Gastroesophageal sphincter (tissue), 4 donors: ENCODE results near the gene NRK. TPM values are rescaled to one million over a fixed set of nuclear protein-coding genes. Genes with fewer than 3 reads are reported as not detected.
"Not testable (repeated sequence)": the region's sequence is repeated elsewhere in the genome, so short reads cannot be mapped to it uniquely, and the experiment has no call there.

Source experiments
- ATAC-seq: fragments of 150-250 bp; one replicate; pipeline ENCODE4 v1.9.1; 2016; ENCODE audit warnings: mild to moderate bottlenecking, moderate library complexity
- H3K27ac ChIP-seq, 4 donors: fragments of 200-600 bp; sonication (generic) in 3 of 4; 1 replicate in 3 of 4; 2 replicates in 1 of 4; pipeline ENCODE4 v1.5.1; 2016 to 2019
- H3K27me3 ChIP-seq: fragments of 200-600 bp; sonication (generic); one replicate; pipeline ENCODE4 v1.5.1; 2019
- H3K36me3 ChIP-seq, 2 donors: fragments of 200-600 bp; sonication (generic); one replicate each; pipeline ENCODE4 v1.5.1; 2019; ENCODE audit warnings: control low read depth in 1 of 2
- H3K4me1 ChIP-seq, 3 donors: fragments of 200-600 bp; sonication (generic); 1 replicate in 2 of 3; 2 replicates in 1 of 3; pipeline ENCODE4 v1.5.1; 2016 to 2019; ENCODE audit warnings: control low read depth in 2 of 3
- H3K4me3 ChIP-seq, 2 donors: fragments of 200-600 bp; sonication (generic); one replicate each; pipeline ENCODE4 v1.5.1; 2019; ENCODE audit warnings: mild to moderate bottlenecking in 1 of 2, moderate library complexity in 1 of 2
- H3K9me3 ChIP-seq, 3 donors: fragments of 200-600 bp; sonication (generic); one replicate each; pipeline ENCODE4 v1.5.1; 2017 to 2019; ENCODE audit warnings: control low read depth in 2 of 3
- EP300 ChIP-seq: sonication (generic); formaldehyde crosslinking; IDR thresholded peaks from one replicate; pipeline ENCODE4 v1.6.1; 2017; ENCODE audit warnings: antibody characterized with exemption, mild to moderate bottlenecking
- POLR2A ChIP-seq, 2 donors: fragments of 450-650 bp; IDR thresholded peaks; one replicate each; pipeline ENCODE4 v1.6.1; 2017; ENCODE audit warnings: antibody characterized with exemption in 2 of 2, mild to moderate bottlenecking in 2 of 2, moderate library complexity in 1 of 2
- POLR2AphosphoS5 ChIP-seq: sonication (generic); formaldehyde crosslinking; IDR thresholded peaks from one replicate; pipeline ENCODE4 v1.6.1; 2017; ENCODE audit warnings: antibody characterized with exemption
- WGBS, 2 donors: methylation state at CpG; one replicate each; pipeline ENCODE4 v1.1.5; 2018; ENCODE audit warnings: low coverage in 1 of 2; 5-methylcytosine and 5-hydroxymethylcytosine counted together
- total RNA-seq, 4 donors: library from RNA; depleted of rRNA; stranded (reverse); fragments of >200 nt; gene quantifications; one replicate each; pipeline ENCODE4 v1.1.0, GENCODE V29; 2016
- TF ChIP-seq, protein P1 (sequence below), 4 experiments: fragments of 200-600 bp in 2 of 4; fragments of 450-650 bp in 2 of 4; sonication (generic) in 1 of 4; IDR thresholded peaks; one replicate each; pipeline ENCODE4 v1.5.1; 2017 to 2019; ENCODE audit warnings: antibody characterized with exemption in 4 of 4, mild to moderate bottlenecking in 2 of 4, moderate library complexity in 2 of 4

NRK gene, protein sequence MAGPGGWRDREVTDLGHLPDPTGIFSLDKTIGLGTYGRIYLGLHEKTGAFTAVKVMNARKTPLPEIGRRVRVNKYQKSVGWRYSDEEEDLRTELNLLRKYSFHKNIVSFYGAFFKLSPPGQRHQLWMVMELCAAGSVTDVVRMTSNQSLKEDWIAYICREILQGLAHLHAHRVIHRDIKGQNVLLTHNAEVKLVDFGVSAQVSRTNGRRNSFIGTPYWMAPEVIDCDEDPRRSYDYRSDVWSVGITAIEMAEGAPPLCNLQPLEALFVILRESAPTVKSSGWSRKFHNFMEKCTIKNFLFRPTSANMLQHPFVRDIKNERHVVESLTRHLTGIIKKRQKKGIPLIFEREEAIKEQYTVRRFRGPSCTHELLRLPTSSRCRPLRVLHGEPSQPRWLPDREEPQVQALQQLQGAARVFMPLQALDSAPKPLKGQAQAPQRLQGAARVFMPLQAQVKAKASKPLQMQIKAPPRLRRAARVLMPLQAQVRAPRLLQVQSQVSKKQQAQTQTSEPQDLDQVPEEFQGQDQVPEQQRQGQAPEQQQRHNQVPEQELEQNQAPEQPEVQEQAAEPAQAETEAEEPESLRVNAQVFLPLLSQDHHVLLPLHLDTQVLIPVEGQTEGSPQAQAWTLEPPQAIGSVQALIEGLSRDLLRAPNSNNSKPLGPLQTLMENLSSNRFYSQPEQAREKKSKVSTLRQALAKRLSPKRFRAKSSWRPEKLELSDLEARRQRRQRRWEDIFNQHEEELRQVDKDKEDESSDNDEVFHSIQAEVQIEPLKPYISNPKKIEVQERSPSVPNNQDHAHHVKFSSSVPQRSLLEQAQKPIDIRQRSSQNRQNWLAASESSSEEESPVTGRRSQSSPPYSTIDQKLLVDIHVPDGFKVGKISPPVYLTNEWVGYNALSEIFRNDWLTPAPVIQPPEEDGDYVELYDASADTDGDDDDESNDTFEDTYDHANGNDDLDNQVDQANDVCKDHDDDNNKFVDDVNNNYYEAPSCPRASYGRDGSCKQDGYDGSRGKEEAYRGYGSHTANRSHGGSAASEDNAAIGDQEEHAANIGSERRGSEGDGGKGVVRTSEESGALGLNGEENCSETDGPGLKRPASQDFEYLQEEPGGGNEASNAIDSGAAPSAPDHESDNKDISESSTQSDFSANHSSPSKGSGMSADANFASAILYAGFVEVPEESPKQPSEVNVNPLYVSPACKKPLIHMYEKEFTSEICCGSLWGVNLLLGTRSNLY (N-terminal part only)
- 1 to 10 TPM; 3.0 to 4.1 (median 3.2) TPM for total RNA-seq

DNA sequence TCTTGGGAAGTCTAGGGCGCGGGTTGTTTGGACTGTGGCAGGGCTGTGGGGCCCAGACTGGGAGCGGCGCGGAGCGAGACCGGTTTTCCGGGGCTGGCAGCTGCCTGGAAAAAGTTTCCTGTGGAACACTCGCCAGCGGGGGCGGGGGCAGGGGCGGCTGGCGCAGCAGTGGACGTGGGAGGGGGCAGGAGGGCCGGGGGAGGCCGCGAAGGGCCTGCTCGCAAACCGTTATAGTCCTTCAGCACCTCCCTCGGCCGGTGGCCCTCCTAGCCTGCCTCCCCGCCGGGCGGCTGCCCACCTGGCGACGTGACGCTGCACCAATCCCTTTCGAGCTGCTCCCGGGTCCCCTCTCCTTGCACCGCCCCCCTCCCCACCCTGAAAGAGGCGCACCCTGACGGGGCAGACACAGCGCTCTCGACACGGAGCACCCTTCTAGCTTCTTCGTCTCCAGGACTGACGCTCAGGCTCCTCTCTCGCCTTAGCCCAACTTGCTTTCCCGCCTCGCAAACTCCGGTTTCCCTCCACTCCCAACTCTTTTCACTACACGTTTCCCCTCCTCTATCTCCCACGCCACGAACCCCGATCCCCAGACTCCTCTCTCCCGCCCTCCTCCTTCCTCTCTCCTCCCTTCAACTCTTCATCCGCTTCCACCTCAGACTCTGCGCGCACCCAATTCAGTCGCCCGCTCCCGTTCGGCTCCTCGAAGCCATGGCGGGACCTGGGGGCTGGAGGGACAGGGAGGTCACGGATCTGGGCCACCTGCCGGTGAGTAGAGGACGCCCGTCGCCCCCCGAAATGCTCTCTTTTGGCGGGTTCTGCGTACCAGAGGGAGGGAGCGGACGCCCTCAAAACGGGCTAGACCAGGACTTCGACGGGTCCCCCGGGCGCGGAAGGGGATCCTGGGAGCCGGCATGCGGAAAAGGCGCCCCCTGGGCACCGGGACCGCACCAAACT is at the start of gene NRK:
NRK (plus strand) TSS at position 402 of the 954 bp plus-strand sequence; CDS start at position 709, 307 bp downstream.
- Histone ChIP-seq H3K36me3 (no peaks in the 10 kb centered on the region), H3K27me3 (peaks cover 30% of the 10 kb centered on the region), H3K4me1 (peaks cover 0 to 12% (median 0%) of the 10 kb centered on the region in 3 donors), H3K4me3 (peak within 1 kb of the TSS; percentile 23 to 47), H3K27ac (peak within 1 kb of the TSS in 3 of 4 donors; percentile 4 to 43 (median 27)), H3K9me3 (no peaks in the 10 kb centered on the region)
- TF ChIP-seq POLR2A (IDR thresholded peaks at IDR 0.05): no peak
- TF ChIP-seq EP300: no peak
- TF ChIP-seq, protein P1, sequence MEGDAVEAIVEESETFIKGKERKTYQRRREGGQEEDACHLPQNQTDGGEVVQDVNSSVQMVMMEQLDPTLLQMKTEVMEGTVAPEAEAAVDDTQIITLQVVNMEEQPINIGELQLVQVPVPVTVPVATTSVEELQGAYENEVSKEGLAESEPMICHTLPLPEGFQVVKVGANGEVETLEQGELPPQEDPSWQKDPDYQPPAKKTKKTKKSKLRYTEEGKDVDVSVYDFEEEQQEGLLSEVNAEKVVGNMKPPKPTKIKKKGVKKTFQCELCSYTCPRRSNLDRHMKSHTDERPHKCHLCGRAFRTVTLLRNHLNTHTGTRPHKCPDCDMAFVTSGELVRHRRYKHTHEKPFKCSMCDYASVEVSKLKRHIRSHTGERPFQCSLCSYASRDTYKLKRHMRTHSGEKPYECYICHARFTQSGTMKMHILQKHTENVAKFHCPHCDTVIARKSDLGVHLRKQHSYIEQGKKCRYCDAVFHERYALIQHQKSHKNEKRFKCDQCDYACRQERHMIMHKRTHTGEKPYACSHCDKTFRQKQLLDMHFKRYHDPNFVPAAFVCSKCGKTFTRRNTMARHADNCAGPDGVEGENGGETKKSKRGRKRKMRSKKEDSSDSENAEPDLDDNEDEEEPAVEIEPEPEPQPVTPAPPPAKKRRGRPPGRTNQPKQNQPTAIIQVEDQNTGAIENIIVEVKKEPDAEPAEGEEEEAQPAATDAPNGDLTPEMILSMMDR (IDR thresholded peaks at IDR 0.05): no peak
- TF ChIP-seq POLR2AphosphoS5: no peak
- WGBS, 2 donors: 0 to 9% methylated on average over 1 to 14 of the region's 76 CpGs
- ATAC-seq: peak; percentile 46

DNA sequence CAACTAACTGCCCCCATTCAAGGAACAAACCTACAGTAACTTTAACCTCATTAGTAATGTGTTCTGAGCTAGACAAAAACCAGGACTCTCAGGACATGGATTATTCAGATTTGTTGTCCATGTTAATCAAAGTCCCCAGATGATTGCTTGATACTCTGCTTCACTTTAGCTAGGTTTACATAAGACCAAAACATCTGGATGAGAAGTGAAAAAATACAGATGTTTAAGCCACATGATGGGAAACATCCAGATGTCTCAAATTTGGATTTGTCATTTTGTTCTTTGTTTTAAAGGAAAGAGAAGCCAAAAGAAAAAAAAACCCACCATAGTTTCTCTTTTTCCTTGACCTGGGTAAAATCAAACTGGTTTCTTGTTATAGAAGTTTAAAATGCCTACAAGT is 48.5 kb upstream of the NRK start:
- no peak for ATAC-seq
- TF ChIP-seq POLR2A (IDR thresholded peaks at IDR 0.05): no peak
- H3K4me1 ChIP-seq: no peaks in the 10 kb centered on the region
- H3K4me3 ChIP-seq: no peak overlapping the region
- H3K27ac ChIP-seq: no peak overlapping the region
- H3K27me3 ChIP-seq: no peaks in the 10 kb centered on the region
- no peaks in the 10 kb centered on the region for H3K9me3 ChIP-seq
- no peaks in the 10 kb centered on the region for H3K36me3 ChIP-seq

DNA sequence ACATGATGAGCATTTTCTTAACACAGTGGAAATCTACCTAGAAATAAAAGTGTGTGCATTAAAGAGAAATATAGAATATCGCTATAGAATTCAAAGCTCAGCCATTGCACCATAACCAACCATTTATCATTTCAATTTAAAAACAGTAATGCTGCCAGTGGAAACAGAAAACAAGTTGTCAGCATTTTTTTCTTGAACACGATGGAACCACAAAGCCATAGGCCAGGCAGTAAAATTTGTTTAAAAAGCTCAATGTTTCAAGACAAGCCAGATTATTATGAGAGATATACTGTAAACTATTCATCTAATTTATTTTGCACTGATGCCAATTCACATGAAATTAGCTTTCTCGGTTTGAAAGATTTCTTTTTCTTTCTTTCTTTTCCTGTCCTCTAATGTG is 46.7 kb upstream of the NRK start:
- TF ChIP-seq, protein P1 (IDR thresholded peaks at IDR 0.05): no peak
- TF ChIP-seq POLR2A (IDR thresholded peaks at IDR 0.05) (no peak), POLR2AphosphoS5 (no peak), EP300 (no peak)
- ATAC-seq: no peak
- H3K4me1 ChIP-seq: no peaks in the 10 kb centered on the region
- no peaks in the 10 kb centered on the region for H3K27me3 ChIP-seq
- no peak overlapping the region for H3K27ac ChIP-seq
- no peak overlapping the region for H3K4me3 ChIP-seq
- no peaks in the 10 kb centered on the region for H3K9me3 ChIP-seq
- H3K36me3 ChIP-seq: no peaks in the 10 kb centered on the region
- WGBS, 2 donors: 26 to 44% methylated on average over 3 of the region's 3 CpGs

DNA sequence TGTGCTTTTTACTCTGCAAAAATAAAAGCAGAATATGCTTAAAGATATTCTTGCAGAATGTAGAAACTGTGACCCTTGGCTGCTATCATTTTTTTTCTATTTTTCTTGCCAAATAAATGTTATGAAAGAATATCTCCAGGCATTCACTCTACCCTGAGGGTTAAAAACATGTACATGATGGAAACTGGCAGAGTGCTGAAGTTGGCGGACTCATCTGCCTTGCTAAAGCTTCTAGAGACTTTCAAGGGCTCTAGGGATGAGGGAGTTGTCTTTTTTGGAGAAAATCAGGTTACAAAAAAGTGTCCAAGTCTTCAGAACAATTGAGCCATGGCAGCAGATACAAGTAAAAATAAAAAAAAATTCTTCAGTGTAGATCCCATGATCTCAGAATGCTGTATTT is 40.5 kb upstream of the NRK start:
- ATAC-seq: no peak
- 40 to 60% methylated on average over 1 of the region's 1 CpG for WGBS, 2 donors
- Histone ChIP-seq H3K9me3 (no peaks in the 10 kb centered on the region), H3K4me3 (no peak overlapping the region), H3K27ac (no peak overlapping the region), H3K4me1 (no peaks in the 10 kb centered on the region), H3K27me3 (no peaks in the 10 kb centered on the region), H3K36me3 (no peaks in the 10 kb centered on the region)
- TF ChIP-seq POLR2A (IDR thresholded peaks at IDR 0.05) (no peak), EP300 (no peak), POLR2AphosphoS5 (no peak)
- TF ChIP-seq, protein P1 (IDR thresholded peaks at IDR 0.05): no peak

DNA sequence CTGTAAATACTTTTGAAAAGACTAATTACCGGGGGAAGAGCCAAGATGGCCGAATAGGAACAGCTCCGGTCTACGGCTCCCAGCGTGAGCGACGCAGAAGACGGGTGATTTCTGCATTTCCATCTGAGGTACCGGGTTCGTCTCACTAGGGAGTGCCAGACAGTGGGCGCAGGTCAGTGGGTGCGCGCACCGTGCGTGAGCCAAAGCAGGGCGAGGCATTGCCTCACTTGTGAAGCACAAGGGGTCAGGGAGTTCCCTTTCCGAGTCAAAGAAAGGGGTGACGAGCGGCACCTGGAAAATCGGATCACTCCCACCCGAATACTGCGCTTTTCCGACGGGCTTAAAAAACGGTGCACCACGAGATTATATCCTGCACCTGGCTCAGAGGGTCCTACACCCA is 25.5 kb upstream of the NRK start:
- H3K4me3 ChIP-seq, H3K9me3 ChIP-seq, H3K4me1 ChIP-seq, ATAC-seq, H3K27me3 ChIP-seq, H3K27ac ChIP-seq, H3K36me3 ChIP-seq: not testable (repeated sequence)
- 77 to 97% methylated on average over 11 to 14 of the region's 26 CpGs for WGBS, 2 donors
